HG03159 (cell line): ENCODE data around the gene SUGT1.
A peak's percentile ranks its signal among the peaks of the same experiment; 100 is the strongest.
"Not testable (repeated sequence)": the region's sequence is repeated elsewhere in the genome, so short reads cannot be mapped to it uniquely, and the experiment has no call there.

Source experiments
- ATAC-seq: cut with Tn5 transposase; IDR thresholded peaks from one replicate; pipeline ENCODE4 v1.9.1; 2021; ENCODE audit warnings: mild to moderate bottlenecking, moderate library complexity; ENCODE audit not compliant: unreplicated experiment

SUGT1 gene

DNA sequence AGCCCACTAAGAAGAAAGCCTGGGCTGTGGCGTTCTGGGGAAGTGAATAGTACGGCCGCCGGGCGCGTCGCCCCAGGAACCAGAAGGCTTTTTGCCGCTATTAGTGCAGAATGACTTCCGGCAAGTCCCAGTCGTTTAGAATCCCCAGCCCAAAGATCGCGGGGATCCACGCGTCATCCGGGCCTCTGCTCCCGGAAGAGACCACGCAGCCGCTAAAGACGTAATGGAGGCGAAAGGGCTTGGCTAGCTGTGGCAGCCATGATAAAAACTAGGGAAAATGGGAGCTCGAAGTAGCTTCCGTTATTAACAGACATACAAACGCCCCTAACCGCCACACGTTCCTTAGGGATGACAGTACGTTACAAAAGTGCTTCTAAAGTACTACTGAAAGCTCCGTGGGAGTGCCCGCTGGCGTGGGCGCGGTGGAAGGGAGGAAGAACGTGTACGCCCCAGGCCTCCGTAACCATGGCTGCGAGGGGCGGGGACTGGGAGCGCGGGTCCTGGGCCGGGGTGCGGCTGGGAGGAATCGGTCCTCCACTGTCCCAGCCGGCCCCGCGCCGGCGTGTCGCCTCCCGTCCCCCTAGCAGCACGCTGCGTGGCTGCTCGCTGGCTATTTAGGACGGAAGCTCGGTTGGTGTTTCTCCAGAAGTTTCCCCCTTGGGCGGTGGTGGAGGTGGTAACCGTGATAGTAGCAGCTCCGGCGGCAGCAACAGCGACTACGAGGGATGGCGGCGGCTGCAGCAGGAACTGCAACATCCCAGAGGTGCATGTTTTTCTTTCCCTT lies at the start of gene SUGT1:
TSS of gene SUGT1 (plus strand) at position 641 of the 784 bp plus-strand sequence. CDS start at position 726, 85 bp downstream.
- peak; percentile 96 for ATAC-seq

DNA sequence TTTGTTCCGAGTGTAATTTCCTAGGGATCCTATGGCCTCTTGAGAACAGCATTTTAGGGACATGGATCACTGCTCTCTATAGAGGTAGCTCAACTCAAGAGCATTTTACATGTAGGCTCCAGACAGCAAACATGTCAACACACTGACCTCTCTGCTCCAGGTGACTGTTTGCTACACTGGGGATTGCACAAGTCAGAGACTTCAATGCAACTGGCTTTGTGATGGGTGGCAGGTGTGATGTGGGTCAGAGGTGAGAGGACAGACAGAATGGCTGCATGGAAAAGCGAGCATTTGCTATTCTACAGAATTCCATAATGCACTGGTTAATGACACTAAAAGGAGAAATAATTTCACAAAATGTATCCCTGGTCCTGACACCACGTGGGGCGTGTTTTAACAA lies 49.3 kb upstream of the SUGT1 start:
- not testable (repeated sequence) for ATAC-seq

GRCh38 chr13:52606126-52606525 lies 46.5 kb upstream of the SUGT1 start:
- ATAC-seq, result not testable (repeated sequence)

- not testable (repeated sequence) for ATAC-seq
These were observed 45.8 kb upstream of the SUGT1 start for GRCh38 chr13:52606795-52607194.

GRCh38 chr13:52608184-52608583 lies 44.5 kb upstream of the SUGT1 start:
- not testable (repeated sequence) for ATAC-seq

DNA sequence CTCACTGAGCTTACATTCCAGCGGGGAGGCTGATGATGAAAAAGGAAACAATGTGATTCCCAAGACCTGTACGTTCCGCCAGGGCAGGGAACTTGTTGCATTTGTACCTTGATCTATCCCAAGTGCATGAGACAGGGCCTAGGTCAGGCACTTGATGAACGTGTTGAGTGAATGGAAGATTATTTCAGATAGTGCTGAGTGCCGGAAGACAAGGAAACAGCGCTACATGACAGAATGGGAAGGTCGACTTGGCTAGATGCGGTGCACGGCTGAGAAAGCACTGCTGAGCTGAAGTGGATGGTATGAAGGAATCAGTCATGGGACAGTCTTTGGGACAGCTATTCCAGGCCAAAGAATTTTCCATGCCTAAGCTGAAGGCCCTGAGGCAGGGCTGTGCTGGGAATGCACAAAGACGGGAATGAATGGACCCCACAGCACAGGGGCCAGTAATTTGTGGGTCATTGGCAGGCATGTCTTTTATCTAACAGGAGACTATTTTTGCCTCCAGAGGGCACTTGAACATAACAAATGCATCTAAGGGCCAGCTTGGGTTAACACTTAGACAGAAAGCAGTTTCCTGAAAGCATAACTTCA lies 43.5 kb upstream of the SUGT1 start:
- peak; percentile 78 for ATAC-seq

DNA sequence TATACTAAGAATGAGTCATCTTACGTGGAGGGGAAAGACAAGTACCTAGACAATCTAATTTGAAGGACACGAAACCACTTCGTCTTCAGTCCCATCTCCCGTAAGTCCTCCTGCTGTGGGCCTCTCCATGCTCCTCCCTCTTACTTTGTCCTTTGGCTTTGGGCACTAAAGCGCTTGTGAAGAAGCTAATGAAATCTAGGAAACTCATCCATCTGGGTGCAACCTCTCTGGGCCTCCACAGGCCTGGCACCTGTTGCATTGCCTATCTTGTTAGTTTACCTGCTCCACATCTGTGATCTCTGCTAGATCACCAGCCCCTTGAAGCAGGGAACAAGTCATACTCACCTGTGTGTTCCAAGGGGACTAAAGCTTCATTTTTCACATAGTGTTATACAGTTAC lies 42.5 kb upstream of the SUGT1 start:
- not testable (repeated sequence) for ATAC-seq

- no peak for ATAC-seq
These were observed 37.4 kb upstream of the SUGT1 start for GRCh38 chr13:52615134-52615801.

- no peak for ATAC-seq
These were observed 36.8 kb upstream of the SUGT1 start for GRCh38 chr13:52615812-52616211.

DNA sequence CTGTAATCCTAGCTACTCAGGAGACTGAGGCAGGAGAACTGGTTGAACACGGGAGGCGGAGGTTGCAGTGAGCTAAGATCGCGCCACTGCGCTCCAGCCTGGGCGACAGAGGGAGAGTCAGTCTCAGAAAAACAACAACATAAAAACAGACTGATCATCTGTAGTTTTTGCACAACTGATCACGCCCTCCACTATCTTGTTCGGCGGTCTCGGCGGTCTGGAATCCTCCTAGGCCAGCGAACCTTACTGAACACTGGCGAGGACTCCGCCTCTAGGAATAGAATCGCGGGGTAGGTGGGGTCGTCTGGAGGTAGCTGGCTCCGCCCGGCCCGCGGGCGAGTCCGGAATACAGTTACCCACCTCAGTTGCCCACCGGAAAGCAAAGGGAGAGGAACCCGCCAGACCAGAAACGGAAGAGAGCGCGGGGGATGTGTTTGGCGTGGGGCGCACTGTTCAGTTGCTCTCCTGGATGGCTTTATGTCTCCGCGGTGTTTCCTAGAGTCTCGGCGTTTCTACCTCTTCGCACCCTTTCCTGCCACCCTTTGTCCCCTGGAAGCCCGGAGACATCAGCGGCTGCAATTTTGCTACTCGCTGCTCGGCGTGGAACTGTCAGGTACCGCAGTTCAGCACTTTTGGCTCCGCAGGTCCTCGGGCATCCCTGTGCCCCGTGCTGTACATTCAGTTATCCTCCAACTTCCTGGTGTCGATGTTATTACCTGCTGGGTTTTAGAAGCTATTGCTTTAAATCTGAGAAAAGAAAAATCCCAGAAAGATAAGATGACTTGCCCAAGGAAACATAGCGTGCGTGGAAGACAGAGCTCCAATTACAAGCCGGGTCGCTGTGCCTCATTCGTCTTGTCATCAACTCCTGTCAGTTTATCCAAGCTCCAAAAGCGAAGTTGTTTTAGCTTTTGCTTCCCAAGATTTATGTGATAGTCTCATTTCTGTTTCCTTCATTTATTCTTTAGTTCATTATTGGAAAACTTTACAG lies 35.3 kb upstream of the SUGT1 start:
- ATAC-seq, result peak; percentile 99

DNA sequence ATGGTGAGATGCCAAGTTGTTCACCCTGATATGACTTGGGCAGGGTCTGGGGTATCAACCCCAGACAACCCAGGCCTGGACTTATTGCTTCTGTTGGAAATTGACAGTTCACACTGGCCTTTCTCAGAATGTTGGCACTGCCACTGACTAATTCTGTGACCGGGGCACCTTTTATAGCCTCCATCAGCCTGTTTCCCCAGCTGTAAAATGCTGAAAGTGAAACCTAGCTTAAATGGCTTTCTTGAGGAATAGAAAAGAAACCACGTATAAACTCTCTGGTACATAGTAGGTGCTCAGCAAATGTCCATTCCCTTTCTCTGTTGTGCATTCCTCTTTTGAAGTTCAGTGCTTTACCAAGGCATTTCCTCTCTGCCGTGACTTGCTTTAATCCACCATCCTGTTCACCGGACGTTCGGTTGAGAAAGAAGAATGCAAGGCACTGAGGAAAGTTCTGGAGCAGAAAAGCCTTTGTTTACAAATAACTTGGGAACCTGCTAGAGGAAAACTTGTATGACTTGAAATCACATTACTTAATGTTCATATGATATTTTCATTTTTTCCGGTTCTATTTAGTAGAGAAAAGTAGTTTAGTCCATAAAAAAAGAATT lies 21.4 kb upstream of the SUGT1 start:
- ATAC-seq, result not testable (repeated sequence)

DNA sequence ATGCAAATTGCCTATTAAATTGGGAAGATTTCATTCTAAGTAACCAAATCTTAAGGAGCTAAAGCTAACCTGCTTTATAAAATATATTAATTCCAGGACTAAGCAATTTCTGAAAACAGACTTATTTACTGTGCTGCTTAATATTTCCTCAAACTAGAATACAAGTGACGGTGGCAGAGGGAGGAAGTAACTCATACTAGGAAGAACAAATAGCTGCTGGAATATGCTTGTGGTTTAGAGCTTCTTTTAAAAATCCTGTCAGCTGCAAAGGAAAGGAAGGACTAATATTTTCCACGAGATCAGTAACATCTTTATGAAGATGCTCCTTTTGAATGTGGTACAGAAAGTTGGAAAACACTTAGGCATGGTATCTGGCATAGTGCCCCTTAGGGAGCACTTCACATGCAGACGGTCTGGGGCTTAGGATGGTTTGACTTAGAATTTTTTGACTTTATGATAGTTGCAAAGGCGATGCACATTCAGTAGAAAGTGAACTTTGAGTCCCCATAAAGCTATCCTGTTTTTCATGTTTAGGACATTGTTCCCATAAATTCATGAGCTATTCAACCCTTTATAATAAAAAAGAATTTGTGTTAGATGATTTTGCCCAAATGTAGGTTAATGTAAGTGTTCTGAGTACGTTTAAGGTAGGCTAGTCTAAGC lies 13.8 kb upstream of the SUGT1 start:
- ATAC-seq, result no peak

GRCh38 chr13:52642131-52642530 lies 10.5 kb upstream of the SUGT1 start, which contains the start of gene HNRNPA1L2:
Gene HNRNPA1L2, plus strand, starts transcription at chr13:52642431. Its CDS starts 62 bp downstream, at chr13:52642493.
- no peak for ATAC-seq

DNA sequence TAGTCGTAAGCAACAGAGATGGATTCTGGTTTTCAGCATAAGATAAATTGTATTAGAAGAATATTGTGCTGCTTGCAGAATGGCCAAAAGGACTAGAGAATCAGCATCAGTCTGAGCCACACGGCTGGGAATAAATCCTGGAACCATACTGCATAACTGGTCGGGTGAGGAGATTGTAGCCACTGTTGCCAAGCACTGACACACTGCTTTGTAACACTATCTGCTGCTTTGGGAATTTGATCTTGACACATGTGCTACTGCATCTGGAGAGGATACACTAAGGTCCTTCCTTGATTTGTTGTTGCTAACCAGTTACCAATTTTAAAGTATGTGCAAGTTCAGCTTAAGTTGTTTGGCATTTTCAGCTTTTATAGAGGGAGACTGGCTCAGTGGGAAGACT lies 8.5 kb upstream of the SUGT1 start:
- ATAC-seq, result no peak

GRCh38 chr13:52646967-52647366 lies 5.7 kb upstream of the SUGT1 start:
- ATAC-seq, result no peak

GRCh38 chr13:52650731-52651130 lies 1.9 kb upstream of the SUGT1 start:
- ATAC-seq, result no peak

DNA sequence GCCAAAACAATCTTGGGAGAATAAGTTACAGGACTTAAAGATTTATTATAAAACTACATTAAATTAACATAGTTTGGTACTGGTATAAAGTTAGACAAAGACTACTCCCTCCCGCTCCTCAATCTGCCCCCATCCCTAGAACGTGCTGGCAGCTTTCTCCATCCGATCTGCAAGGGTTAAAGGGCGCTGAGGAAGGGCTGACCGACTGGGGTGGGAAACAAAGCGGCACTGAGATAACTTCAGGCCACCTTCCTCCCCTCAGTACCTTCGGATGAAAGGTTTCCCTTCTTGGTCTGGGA lies 790 bp upstream of the SUGT1 start:
- ATAC-seq, result peak; percentile 14

GRCh38 chr13:52652980-52653303 lies 306 bp downstream of the SUGT1 start:
- ATAC-seq, result peak; percentile 34

DNA sequence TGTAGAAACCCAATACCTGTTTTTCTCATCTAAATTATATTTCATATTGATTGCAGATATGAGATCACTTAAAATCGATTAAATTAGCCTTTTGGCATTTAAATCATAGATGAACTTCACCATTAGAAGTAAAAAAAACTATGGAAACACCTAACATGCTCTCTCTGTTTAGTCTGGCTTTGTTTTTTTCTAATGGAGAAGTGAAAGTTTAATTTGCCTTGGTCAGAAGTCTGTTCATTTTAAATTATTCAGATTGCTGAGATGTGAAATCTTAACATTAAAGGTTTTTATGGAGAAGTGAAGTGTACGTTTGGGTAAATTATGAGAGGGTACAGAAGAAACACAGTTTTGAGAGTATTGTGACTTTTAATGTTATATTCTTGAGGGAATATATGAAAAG lies 6.7 kb downstream of the SUGT1 start:
- no peak for ATAC-seq

DNA sequence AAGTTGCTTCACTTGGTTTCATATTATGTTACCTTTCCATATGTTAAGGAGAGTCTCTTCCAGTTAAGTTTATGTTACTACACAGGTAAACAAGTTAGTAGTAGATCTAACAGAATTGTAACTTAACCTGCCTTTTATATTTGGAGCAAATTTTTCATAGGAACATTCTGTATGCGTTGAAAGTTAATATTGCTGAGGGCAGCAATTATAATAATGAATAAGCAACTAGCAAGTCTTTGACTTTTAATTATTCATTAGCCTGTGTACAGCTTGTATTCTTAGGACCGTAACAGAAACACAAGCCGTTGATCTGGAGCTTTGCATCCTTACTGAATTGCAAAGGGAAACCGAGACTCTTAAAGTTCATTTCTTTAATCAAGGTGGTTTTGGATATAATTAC lies 11.6 kb downstream of the SUGT1 start:
- no peak for ATAC-seq
